ENCODE data around the gene MYL5. TPM values are rescaled to one million over a fixed set of nuclear protein-coding genes. Genes with fewer than 3 reads are reported as not detected.

The MYL5 gene, protein sequence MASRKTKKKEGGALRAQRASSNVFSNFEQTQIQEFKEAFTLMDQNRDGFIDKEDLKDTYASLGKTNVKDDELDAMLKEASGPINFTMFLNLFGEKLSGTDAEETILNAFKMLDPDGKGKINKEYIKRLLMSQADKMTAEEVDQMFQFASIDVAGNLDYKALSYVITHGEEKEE
- total RNA-seq, result 10 to 100 TPM; 26.1 to 52.5 (median 50.7) TPM
- long read RNA-seq, donor 1, partial matches to known transcripts, result 1 of 6 reads
- long read RNA-seq, donor 1, other reads (novel, unspliced or antisense), result 4 of 6 reads
- long read RNA-seq, donor 2, partial matches to known transcripts, result 2 of 11 reads
- long read RNA-seq, donor 2, other reads (novel, unspliced or antisense), result 7 of 11 reads

DNA sequence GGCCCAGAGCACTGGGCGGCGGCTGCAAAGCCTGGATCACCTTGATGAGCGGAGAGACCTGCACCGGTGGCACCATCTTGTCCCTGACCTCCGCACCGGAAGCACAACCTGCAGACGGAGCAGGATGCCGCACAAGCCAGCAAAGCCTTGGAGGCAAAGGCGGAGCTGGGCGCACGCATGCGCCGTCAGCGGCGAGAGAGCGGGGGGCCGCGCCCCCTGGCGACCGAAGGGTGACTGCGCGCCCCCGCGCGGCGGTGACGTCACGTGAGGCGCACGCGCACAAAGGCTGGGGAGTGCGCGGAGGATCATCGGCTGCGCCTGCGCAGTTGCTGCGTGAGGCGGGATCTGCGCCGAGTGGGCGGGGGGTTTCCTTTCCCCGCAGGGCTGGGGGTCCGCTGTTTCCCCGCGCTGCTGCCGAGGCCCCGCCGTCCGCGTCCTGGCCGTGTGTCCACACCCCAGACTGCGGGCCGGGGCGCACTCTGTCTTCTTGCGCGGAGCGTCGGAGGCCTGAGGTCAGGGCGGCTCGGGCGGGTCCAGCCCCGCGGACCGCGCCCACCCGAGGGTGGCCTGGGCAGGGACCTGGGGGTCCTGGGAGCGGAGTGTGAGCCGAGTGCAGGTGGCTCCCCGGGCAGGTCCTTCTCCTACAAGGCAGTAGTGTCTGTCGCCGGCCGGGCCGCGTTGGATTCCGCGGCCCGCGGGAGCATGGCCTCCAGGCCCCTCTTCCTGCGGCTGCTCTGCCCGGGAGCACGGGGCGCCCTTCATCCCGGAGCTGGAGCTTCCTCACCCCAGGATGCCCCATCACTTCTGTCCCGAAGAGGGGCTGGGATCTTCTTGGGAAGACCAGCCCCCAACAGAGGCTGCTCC lies at the start of gene MYL5, which contains the start of gene ATP5ME:
MYL5 (plus strand) TSS at position 371 of the 864 bp plus-strand sequence. CDS start 3,485 bp downstream, outside the sequence.
ATP5ME (minus strand) TSS at position 105 of the 864 bp plus-strand sequence; CDS start at position 76, 29 bp downstream.
- Histone ChIP-seq H3K36me3 (ENCODE audit: low read depth) (peaks cover 3% of the 10 kb centered on the region), H3K4me1 (ENCODE audit: low read depth) (peaks cover 26% of the 10 kb centered on the region), H3K4me3 (peak within 1 kb of the TSS; percentile 77), H3K9me3 (no peaks in the 10 kb centered on the region)
- peak; percentile 89 for ATAC-seq
- peak; percentile 96 for TF ChIP-seq CTCF (IDR thresholded peaks at IDR 0.05)
- intact Hi-C loops (cut with DNase I, micrococcal nuclease), result no loop called here
- DNase-seq, result peak; percentile 96 to 99 (median 98)

DNA sequence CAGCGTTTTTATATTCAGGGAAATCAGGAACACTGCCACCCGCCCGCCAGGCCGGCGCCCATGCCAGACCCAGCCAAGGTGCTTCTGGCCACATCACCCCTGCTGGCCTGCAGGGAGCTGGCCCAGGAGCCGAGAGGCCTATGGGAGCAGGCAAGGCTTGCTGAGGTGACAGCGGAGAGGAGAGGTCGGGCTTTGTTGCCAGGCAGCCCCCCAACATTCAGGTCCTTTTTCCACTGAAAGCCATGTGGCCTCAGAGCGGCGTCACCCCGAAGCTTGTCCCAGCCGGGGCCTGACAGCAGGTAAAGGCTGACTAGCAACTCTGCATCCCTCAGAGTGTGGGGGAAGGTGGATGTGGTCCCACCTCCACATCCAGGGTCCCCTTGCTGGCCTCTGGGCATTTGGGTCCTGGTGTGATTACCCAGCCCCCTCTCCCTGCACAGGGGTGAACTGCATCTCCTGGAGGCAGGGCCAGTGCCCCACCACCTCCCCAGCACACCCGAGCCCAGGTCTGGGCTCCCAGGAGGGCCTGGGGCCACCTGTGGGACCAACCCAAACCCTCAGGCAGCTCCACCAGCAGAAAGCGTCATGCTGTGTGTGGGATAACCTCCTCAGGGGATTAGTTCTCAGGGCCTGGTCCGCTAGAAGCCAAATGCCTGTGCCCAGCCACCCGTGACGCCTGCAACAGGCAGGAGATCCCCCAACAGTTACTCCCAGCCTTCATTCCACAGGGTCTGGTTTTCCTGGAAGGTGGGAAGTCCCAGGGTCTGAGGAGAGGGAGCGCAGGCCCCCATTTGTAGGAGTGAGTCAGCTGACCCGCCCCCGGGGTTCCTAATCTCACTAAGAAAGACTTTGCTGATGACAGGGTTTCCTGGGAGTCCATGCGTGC lies 49.4 kb upstream of the MYL5 start, which contains the start of gene PDE6B:
PDE6B (plus strand) TSS at position 869 of the 886 bp plus-strand sequence. CDS start 54 bp downstream, outside the sequence.
- Histone ChIP-seq H3K36me3 (ENCODE audit: low read depth) (no peaks in the 10 kb centered on the region), H3K4me1 (ENCODE audit: low read depth) (no peaks in the 10 kb centered on the region), H3K4me3 (no peak within 1 kb of the TSS), H3K9me3 (no peaks in the 10 kb centered on the region)
- ATAC-seq, result no peak
- intact Hi-C loops (cut with DNase I, micrococcal nuclease), result no loop called here
- TF ChIP-seq CTCF (IDR thresholded peaks at IDR 0.05), result no peak
- DNase-seq, result no peak

DNA sequence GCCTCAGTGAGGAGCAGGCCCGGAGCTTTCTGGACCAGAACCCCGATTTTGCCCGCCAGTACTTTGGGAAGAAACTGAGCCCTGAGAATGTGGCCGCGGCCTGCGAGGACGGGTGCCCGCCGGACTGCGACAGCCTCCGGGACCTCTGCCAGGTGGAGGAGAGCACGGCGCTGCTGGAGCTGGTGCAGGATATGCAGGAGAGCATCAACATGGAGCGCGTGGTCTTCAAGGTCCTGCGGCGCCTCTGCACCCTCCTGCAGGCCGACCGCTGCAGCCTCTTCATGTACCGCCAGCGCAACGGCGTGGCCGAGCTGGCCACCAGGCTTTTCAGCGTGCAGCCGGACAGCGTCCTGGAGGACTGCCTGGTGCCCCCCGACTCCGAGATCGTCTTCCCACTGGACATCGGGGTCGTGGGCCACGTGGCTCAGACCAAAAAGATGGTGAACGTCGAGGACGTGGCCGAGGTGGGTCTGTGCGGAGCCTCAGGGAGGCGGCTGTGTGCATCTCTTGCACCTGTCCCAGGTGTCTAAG lies 48.6 kb upstream of the MYL5 start:
- H3K36me3 ChIP-seq (ENCODE audit: low read depth), result no peaks in the 10 kb centered on the region
- no peaks in the 10 kb centered on the region for H3K9me3 ChIP-seq
- intact Hi-C loops (cut with DNase I, micrococcal nuclease), result no loop called here
- DNase-seq, result peak in 1 of 3 donors; percentile 42
- no peaks in the 10 kb centered on the region for H3K4me1 ChIP-seq (ENCODE audit: low read depth)
- no peak overlapping the region for H3K4me3 ChIP-seq
- TF ChIP-seq CTCF (IDR thresholded peaks at IDR 0.05), result no peak
- no peak for ATAC-seq

GRCh38 chr4:626201-627091 lies 47.9 kb upstream of the MYL5 start:
- no peak for TF ChIP-seq CTCF (IDR thresholded peaks at IDR 0.05)
- ATAC-seq, result no peak

More at GRCh38 chr4:626201-627091, 47.9 kb upstream of the MYL5 start:
- H3K4me1 ChIP-seq (ENCODE audit: low read depth), result no peaks in the 10 kb centered on the region
- H3K9me3 ChIP-seq, result no peaks in the 10 kb centered on the region
- H3K36me3 ChIP-seq (ENCODE audit: low read depth), result no peaks in the 10 kb centered on the region
- no peak for DNase-seq
- intact Hi-C loops (cut with DNase I, micrococcal nuclease), result no loop called here
- H3K4me3 ChIP-seq, result no peak overlapping the region
